CD4-positive, alpha-beta T cell treated with Interleukin-10 for 1 hour (primary cell): ENCODE results near the gene TOPORS.

ENCODE experiments used
- DNase-seq: peaks from one replicate; pipeline ENCODE4 v3.0.0-alpha.2; 2020

TOPORS gene

DNA sequence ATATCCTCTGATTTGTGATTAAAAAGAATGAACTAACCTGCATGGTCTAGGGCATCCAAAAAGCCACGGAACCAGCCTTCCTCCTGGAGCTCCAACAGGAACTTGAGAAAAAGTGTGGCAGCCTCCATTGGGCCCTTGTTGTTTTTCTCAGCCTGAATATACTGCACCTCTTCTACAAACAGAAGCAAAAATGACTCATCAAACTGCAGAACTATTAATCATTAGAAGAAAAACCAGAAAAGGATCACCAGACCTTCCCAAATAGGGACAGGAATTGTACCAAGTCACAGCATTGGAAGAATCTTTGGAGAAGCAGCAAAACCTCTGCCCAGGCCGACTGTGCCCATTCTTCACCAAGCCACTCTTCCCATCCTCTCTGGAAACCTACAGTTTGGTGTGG, 51.6 kb downstream of the TOPORS start:
- DNase-seq = no peak

DNA sequence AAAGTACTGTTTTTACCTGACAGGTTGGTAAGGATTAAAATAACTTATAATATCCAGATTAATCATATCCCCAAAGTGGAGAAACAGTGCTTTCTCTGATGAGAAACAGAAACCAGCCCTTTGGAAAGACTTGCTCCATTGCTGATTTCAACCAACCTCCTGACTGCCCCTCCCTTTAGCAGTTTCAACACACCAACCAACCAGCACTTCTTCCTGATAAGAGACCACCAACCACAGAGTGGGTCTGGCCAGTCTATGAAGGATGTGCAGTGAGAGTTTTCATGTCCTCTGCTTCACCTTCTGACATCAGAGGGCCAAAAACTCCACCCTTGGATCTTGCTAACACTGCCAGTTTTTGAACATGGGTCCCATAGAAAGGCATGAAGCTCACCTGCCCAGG, 54.5 kb downstream of the TOPORS start:
- DNase-seq = no peak

DNA sequence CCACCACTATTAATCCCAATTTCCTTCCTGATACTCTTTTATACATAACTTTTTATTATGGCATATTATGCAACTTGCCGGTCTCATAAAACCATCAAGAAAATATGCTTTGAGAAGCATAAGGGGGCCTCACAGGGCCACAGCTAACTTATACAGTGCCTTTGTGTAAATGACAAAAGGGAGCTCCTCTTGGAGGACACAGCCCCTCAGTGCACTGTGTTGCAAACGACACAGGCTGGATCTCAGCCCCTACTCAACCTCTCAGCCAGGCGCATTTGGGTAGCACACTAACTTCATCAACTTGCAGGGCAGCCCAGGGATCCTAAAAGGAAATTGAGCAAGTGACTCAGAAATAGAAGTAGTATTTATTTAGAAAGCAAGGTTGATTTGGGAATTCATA, 61.8 kb downstream of the TOPORS start:
- no peak for DNase-seq
